HG03045 (cell line): Measurements from ENCODE around the gene AHDC1.
"Not testable (repeated sequence)": the region's sequence is repeated elsewhere in the genome, so short reads cannot be mapped to it uniquely, and the experiment has no call there.

Source experiments
- ATAC-seq: cut with Tn5 transposase; IDR thresholded peaks from one replicate; pipeline ENCODE4 v1.9.1; 2021; ENCODE audit warnings: mild to moderate bottlenecking, moderate library complexity; ENCODE audit not compliant: unreplicated experiment

The AHDC1 gene

DNA sequence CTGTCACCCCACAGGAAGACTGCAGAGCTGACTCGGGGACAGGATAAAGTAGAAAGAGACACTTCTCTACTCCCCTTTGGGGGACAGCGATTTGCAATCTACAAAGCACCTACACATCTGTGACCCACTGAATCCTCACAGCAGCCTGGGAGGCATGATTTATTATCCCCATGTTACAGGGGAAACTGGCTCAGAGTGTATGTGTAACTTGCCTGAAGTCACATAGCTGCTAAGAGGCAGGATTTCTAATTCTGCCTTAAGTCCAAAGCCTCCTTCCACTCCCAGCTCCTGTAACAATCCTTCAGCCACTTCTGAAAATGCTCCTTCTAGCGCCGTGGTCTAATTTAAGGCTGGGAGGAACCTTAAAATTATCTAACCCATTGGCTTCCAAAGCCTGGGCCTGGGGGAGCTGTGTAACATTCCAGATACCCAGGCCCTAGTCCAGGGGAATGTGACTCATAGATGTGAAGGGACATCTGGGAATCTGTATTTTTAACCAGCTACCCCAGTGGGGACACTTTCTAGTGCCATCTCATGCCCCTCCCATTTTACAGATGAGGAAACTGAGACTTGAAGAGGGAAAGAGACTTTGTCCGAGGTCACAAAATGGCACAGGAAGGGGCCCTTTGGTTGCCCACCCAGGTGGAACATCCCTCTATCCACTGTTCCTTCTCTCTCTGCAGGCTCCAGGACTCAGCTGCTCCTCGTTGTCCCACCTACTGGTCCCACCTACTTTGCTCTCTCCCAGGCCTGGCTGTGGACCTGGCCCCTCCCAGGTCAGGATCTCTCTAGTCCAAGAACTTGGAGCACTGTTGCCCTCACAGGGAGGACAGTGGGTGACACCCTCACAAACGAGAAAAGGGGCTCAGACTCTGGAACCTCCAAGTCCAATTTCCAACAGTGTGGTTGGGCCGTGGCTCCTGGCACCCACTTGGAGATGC is 48.9 kb downstream of the AHDC1 start:
- no peak for ATAC-seq

DNA sequence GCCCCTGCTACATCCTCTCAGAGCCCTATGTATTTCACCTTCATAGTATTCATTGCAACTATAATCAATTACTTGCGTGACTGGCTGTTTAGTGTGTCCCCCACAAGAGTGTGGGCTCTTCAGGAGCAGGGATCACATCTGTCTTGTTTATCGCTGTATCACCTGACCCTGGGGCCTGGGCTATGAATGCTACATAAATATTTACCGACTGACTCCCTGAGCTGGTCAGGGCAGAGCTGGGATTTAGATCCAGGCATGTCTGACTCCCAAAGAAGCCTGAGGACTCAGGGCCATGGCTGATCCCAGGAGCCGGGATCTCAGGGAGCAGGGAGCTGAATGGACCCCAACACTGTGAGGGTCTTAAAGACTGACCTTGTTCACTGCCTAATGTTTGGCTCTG is 49.7 kb downstream of the AHDC1 start:
- ATAC-seq: no peak

DNA sequence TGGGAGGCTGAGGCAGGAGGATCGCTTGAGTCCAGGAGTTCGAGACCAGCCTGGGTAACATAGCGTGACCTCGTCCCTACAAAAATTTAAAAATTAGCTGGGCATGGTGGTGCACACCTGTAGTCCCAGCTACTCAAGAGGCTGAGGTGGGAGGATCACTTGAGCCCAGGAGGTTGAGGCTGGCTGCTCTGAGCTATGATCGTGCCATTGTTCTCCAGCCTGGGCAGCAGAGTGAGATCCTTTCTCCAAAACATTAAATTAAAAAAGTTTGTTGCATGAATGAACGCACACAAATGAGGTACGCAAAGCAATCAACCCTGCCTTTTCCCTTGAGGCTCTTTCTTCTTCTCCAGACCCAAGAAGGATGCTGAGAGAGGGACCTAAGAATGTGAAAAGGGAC is 50.1 kb downstream of the AHDC1 start:
- ATAC-seq: not testable (repeated sequence)

DNA sequence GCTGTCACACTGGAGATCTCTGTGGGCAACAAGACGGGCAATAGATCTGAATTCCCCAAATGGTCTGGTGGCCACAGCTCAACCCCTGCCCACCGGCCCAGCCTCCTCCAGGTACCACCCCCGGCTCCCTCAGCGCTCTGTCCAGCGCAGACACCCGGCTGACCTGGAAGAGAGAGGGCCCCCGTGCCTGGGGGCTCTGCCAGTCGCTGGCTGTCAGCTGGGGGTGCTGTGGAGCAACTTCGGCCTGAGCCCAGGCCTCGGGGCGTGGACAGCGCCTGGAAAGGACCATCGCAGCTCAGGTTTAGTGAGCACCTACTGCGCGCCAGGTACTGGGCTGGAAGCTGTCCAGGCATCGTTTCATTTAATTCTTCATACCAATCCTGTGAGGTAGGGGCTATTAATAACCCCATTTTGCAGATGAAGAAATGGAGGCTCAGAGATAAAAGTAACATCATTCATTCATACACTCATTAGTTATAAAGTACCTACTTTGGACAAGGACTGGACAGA is 51.0 kb downstream of the AHDC1 start:
- no peak for ATAC-seq

DNA sequence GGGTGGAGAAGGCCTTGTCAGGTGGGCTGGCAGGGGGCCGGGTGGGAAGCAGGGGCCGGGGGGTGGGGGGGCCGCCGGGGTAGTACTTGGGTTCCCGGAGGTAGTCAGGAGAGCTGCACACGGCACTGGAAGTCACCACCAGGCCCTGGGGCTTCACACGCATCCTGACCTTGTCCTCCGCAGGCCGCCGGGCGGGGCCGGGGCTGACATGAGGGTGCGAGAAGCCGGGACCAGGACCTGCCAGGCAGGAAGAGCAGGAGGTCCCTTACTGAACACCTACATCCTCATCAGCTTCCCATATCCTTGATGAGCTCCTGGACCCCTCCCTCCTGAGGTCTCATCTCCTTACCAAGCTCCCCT is 52.0 kb downstream of the AHDC1 start:
- no peak for ATAC-seq

DNA sequence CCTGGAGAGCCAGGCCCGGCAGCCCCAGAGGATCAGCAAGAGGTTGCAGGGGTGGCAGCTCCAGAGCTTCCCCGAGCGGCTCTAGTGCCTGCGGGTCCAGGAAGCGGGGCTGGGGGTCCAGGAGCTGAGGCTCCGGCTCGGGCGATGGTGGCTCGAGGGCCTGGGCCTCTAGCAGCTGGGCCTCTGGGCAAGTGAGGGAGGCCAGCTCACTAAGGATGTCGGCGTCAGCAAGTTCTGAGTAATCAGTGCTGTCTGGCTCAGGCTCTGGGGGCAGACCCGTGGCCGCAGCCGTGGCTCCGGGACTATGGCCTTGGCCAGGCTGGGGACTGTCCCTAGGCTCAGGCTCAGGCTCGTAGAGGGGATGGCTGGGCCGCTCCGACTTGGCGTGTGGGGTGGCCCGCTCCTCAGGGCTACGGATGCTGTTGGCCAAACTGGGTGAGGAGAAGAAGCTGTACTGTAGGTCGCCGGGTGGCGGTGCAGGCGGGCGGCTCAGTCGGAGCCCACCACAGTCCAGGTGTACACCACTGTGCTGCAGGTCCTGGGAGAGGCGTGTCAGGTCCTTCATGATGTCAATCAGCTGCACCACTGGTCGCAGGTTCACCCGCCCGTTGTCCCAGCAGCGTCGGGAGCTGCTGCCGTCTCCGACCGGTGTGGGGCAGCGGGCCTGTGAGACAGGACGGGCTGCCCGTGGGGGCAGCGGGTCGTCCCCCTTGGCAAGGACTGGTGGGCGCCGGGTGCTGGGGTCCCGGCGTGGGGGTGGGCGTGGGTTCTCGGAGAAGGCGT is 52.6 kb downstream of the AHDC1 start:
- no peak for ATAC-seq

DNA sequence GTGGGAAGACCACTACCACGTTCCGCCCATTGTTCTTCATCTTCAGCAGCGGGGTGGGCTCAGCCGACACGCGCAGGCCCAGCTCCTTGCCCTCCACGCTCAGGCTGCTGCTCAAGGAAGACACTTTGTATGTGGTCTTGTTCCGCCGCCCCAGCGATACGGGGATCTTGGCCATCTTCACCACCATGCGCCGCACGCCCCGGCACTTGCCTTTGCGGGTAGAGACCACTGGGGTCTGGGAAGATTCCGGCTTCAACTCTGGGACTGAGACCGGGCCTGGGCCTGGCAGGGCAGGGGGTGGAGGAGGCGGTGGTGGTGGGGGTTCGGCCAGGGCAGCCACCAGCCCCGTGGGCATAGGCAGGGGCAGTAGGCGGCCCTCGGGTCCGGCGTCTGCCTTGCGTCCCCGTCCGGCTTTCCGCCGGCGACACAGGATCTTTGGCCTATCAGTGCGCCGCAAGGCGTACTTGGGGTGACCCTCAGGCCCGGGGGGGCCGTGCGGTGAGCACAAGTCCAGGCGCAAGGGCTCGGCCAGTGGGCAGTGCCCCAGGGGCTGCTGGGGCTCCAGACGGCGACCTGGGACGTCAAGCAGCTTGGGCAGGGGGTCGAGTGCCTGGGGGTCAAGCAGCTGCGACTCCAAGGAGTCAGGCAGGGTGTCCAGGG is 53.3 kb downstream of the AHDC1 start:
- no peak for ATAC-seq

DNA sequence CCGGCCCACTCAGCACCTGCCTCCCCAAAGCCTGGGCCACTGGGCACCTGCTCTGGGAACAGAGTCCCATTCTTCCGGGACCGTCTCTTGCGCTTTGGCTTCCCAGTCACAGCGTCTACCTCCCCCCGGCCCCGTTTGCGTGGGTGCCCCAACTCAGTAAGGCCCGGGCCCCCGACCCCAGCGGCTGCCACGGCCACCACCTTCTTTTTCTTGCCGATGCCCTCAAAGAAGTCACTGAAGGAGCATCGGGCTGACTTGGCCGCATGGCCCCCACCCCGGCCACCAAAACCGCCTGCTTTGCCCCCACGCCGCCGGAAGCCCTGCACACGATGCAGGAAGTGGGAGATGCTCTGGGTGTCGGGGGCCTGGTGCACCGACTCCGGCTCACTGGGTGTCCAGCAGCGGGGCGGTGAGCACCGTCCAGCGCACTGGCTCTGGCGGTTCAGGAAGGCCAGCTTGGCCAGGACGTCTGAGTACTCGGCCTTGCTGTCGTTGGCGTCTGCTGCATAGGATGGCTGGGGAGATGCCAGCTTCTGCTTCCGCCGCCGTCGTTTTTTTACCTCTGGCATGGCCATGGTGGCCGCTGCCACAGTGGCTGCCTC is 54.0 kb downstream of the AHDC1 start:
- no peak for ATAC-seq

DNA sequence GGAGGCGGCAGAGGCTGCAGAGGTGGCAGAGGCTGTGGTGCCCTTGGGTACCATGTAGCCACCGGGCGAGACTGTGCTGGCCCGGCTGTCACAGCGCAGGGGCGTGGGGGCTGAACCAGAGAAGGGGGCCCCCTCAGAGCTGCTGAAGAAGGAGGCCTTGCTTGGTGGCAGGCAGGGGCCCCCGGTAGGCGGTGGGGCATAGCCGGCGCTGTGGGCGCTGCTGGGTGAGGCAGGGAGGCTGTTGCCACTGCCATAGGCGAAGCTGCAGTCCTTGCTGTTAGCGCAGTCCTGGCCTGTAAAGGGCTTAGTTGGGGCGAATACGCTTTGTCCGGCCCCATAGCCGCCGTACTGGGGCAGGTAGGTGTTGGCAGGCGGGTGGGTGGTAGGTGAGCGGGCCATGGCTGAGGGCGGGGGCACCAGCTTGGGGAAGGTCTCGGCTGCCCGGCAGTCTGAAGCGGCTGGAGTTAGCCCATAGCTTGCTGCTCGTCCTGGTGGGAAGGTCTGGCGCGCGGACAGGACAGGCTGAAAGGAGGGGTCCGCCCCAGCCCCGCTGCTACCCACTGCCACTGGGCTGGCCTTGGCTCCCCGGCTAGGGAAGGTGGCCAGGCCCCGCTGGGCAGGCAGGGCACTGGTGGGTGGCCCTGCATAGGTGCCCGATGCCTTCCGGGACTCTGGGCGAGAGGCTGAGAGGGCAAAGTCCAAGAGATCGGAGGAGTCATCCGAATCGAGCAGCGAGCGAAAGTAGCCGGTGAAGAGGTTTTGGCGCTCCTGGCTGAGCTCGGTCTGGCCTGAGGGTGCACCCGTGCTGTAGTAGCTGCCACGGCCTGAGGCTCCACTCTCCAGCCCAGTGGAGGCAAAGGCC is 54.9 kb downstream of the AHDC1 start:
- ATAC-seq: no peak

DNA sequence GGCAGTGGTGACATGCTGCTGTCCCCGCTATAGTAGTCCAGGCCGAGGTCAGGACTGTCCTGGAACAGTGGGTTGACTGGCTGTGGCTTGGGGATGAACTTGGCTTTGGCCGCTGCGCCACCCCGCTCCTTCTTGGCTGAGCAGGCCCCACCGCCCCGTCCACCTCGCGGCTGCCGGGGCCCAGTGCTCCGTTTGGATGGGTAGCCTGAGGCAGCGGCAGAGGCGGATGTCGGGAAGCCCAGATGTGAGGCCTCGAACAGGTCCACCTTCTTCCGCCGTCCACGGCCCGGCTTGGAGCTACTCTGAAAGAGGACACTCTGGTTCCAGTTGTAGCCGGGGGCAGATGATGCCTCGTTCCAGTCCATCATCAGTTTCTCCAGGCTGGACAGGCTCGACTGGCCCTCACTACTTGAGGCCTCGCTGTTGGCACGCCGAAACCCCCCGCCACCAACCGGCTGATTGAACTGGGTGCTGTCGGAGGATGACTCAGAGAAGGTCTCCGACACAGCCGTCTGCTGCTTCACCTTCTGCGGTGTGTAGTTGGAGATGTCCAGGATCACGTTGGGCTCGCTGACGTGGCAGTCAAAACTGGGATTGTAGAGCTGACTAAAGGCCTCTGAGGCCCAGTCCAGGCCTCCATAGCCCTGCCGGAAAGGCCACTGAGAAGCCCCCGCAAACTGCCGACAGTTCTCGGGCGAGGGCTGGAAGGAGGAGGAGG is 55.6 kb downstream of the AHDC1 start:
- ATAC-seq: no peak

DNA sequence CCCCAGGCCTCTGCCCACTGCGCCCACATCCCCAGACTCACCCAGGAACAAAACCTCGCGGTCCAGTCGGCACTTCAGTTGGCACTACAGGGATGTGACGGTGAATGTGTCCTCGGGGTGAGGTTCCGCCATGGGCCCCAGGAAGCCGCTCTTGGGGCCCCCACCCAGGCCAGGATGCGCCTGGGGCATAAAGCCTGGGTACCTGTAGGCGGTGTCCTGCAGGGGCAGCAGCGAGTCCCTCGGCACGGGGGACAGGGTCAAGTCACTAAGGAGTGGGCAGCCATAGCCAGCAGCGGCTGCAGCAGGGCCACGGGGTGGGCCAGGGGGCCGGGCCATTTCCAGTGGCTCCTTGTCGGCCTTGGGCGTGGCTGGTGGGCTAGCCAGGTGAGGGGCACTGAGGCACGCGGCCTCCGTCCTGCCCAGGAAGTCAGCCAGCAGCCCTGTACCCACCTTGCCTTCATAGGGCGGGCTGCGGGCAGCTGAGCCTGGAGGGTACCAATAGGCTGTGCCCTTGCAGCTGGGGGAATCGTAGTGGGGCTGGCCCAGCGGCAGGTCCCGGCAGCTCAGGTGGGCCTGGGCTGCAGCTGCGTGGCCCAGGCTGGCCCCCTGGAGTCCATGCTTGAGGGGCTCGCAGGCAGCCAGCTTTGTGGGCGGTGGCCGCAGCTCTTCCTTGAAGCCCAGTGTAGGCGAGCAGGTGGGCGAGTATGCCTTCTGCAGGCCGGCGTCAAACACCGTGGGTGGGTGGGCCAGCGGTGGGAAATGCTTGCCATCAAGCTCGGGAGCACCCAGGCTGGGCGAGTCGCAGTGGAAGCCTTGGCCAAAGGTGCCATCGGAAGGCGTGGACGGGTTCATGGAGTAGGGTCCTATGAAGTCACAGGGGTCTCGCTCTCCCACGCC is 56.5 kb downstream of the AHDC1 start:
- no peak for ATAC-seq

DNA sequence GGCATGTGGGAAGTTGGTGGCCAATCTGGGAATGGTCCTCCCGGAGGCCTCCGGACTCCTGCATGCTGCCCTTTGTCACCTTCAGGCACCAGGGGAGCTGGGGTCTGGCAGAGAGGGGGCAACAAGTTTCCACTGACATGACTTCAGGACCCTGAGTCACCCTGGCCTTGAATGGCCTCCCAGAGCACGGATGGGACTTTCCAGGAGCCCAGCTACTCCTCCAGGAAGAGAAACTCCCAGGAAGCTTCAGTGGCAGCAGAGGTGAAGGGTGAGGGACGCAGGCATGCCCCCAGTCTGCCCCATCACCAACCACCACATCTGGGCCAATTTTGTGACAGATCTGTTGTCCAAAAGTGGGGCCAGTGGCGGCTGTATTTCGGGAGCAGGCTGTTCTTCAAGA is 58.1 kb downstream of the AHDC1 start:
- no peak for ATAC-seq

DNA sequence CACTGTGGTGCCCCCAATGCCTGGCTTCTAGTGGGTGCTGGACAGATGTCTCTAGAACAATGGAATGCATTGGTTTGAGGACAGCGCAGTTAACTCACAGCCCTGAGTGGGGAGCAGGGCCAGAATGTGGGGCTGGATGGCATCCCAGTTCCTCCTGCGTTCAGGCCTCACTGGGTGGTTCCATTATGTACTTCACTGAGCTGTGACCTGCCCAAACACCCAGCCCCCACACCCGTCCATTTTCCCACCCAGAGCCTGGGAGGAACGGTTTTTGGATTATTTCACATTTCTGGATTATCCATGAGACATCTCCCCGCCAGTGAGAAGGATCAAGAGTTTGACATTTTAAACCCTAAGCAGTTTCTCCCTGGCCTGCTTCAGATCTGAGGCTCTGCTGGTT is 58.7 kb downstream of the AHDC1 start:
- no peak for ATAC-seq

DNA sequence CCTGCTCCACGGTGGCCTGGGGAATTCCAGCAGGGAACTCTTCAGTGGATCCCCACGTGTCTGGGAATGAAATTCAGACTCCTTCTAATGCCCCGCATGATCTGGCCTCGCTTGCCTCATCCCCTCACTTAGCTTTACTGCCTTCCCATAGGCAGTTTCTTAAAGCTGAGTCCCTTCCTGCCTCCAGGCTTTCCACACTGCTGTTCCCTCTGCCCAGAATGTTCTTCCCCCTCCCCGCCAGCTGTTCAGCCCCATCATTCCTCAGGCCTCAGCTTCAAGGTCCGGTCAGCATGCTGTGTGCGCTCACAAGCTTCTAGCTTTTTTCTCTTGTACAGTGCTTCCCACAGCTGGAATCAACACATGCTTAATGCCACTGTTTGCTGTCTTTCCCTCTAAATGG is 59.1 kb downstream of the AHDC1 start:
- no peak for ATAC-seq

DNA sequence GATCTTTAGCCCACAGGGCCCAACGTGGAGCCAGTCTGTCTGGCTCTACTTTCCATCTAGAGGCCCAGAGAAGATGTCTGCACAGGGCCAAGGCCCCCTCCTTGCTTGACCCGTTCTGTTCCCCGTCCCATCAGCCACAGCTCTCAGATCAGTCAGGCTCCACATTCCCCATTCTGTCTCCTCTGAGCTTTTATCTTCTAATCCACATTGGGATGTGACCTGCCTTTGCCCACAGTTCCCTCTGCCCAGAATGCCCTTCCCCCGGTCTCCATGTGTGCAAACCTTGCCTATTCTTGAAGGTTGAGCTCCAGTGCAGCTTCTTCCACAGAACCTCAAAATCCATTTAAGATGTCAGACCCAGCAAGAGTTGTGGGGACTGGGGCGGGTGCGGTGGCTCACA is 60.7 kb downstream of the AHDC1 start:
- no peak for ATAC-seq

DNA sequence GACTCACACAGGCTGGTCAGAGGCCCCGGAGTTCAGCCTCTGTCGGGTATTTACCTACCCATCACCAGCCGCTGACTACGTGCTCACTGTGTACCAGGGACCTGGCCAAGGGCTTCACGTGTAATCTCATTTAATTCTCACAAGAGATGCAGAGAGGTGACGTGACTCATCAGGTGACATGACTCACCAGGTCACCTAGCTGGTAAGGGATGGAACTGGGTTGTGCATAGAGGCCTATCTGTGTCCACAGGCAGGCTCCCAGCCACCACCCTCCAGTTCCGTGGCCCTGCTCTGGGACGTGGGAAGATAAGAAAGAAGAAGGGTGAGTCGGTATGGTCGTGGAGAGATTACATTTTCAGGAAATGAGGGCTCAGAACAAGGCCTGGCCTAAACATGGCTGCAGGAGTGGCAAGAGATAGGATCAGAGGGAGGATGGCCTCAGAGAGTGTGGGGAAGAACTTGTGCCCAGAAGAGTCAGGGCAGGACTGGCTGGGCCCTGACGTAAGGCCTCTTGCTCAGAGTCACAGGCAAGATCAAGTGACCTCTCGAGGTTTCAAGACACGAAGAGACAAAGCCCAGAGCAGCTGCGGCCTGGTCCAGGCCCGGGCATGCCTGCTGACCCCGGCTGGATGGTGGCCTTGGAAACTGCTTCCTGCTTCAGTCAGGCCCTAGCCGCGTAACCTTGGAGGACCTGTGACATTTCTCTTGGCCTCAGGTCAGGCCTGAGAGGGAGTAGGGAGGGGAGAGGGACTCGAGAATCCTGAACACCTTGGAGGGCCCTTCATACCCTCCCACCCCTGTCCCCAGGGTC is 61.3 kb downstream of the AHDC1 start:
- no peak for ATAC-seq
